Measurements from ENCODE around the gene BTN3A1.

Gene BTN3A1

GRCh38 chr6:26379740-26380139 is 22.3 kb upstream of the BTN3A1 start:
- no peak for DNase-seq (ENCODE audit: low spot score)

GRCh38 chr6:26380256-26380655 is 21.8 kb upstream of the BTN3A1 start:
- DNase-seq (ENCODE audit: low spot score), result no peak

- DNase-seq (ENCODE audit: low spot score), result no peak
Observed at GRCh38 chr6:26382121-26382520, 20.0 kb upstream of the BTN3A1 start.

GRCh38 chr6:26383624-26384417 is 18.3 kb upstream of the BTN3A1 start:
- DNase-seq (ENCODE audit: low spot score), result peak; percentile 29

GRCh38 chr6:26385734-26386125 is 16.3 kb upstream of the BTN3A1 start:
- no peak for DNase-seq (ENCODE audit: low spot score)

- no peak for DNase-seq (ENCODE audit: low spot score)
Observed at GRCh38 chr6:26387565-26387964, 14.5 kb upstream of the BTN3A1 start.

GRCh38 chr6:26388014-26388413 is 14.1 kb upstream of the BTN3A1 start:
- DNase-seq (ENCODE audit: low spot score), result no peak

- DNase-seq (ENCODE audit: low spot score), result no peak
Observed at GRCh38 chr6:26388441-26388840, 13.6 kb upstream of the BTN3A1 start.

GRCh38 chr6:26389349-26389894 is 12.7 kb upstream of the BTN3A1 start:
- no peak for DNase-seq (ENCODE audit: low spot score)

- DNase-seq (ENCODE audit: low spot score), result no peak
Observed at GRCh38 chr6:26390531-26390930, 11.5 kb upstream of the BTN3A1 start.

GRCh38 chr6:26392932-26393636 is 9.0 kb upstream of the BTN3A1 start:
- DNase-seq (ENCODE audit: low spot score), result peak; percentile 6

- no peak for DNase-seq (ENCODE audit: low spot score)
Observed at GRCh38 chr6:26394289-26394688, 7.8 kb upstream of the BTN3A1 start.

GRCh38 chr6:26398555-26398954 is 3.5 kb upstream of the BTN3A1 start:
- no peak for DNase-seq (ENCODE audit: low spot score)

GRCh38 chr6:26400626-26401025 is 1.4 kb upstream of the BTN3A1 start:
- DNase-seq (ENCODE audit: low spot score), result peak; percentile 30

- DNase-seq (ENCODE audit: low spot score), result no peak
Observed at GRCh38 chr6:26401389-26401986, 587 bp upstream of the BTN3A1 start.

- no peak for DNase-seq (ENCODE audit: low spot score)
Observed at GRCh38 chr6:26403893-26404292, 1.8 kb downstream of the BTN3A1 start.

GRCh38 chr6:26404546-26404945 is 2.5 kb downstream of the BTN3A1 start:
- DNase-seq (ENCODE audit: low spot score), result no peak

- DNase-seq (ENCODE audit: low spot score), result no peak
Observed at GRCh38 chr6:26408828-26409730, 7.0 kb downstream of the BTN3A1 start.

GRCh38 chr6:26411751-26412150 is 9.7 kb downstream of the BTN3A1 start:
- no peak for DNase-seq (ENCODE audit: low spot score)

GRCh38 chr6:26412228-26412627 is 10.2 kb downstream of the BTN3A1 start:
- no peak for DNase-seq (ENCODE audit: low spot score)

GRCh38 chr6:26412954-26413353 is 10.9 kb downstream of the BTN3A1 start:
- no peak for DNase-seq (ENCODE audit: low spot score)

GRCh38 chr6:26414281-26414680 is 12.2 kb downstream of the BTN3A1 start:
- DNase-seq (ENCODE audit: low spot score), result peak; percentile 11
